Measurements from ENCODE around the gene KAZN.

The KAZN gene

DNA sequence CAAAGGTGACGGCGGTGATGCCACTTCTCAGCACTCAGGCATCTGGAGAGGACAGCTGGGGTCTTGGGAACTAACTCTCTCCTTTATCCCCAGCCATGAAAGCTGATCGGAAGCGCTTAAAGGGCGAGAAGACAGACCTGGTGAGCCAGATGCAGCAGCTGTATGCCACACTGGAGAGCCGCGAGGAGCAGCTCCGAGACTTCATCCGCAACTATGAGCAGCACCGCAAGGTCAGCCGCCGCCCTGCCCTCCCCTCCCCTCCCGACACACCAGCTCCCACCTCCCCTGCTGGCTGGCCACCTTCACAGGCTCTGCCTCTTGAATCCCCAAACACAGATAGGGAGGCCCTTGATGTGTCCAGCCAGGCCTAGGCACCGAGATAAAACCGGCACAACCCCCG, 436.2 kb downstream of the KAZN start:
- H3K27me3 ChIP-seq (ENCODE audit: insufficient read depth, low read length) = no peaks in the 10 kb centered on the region
- no peak overlapping the region for H3K4me3 ChIP-seq (ENCODE audit: low read depth, low read length, poor library complexity, severe bottlenecking)
- H3K9me3 ChIP-seq (ENCODE audit: low read length) = no peaks in the 10 kb centered on the region
- H3K27ac ChIP-seq (ENCODE audit: low read depth, low read length, poor library complexity, severe bottlenecking) = no peak overlapping the region
- no peaks in the 10 kb centered on the region for H3K9me2 ChIP-seq (ENCODE audit: low read depth, low read length)
- H3K79me2 ChIP-seq (ENCODE audit: insufficient read depth, low read length) = no peaks in the 10 kb centered on the region
- TF ChIP-seq EZH2 (IDR thresholded peaks at IDR 0.05; ENCODE audit: borderline replicate concordance, low read length) (no peak), CTCF (IDR thresholded peaks at IDR 0.05; ENCODE audit: low read length) (no peak)
- H3K4me1 ChIP-seq (ENCODE audit: insufficient read depth, low read length, severe bottlenecking) = no peaks in the 10 kb centered on the region
- no peaks in the 10 kb centered on the region for H4K20me1 ChIP-seq (ENCODE audit: insufficient read depth, low read length)
- H2AFZ ChIP-seq (ENCODE audit: low read length) = no peak overlapping the region
- no peaks in the 10 kb centered on the region for H3K36me3 ChIP-seq (ENCODE audit: insufficient read depth, low read length)
- no peaks in the 10 kb centered on the region for H3F3A ChIP-seq (ENCODE audit: insufficient read depth, low read length)
- no peak overlapping the region for H3K4me2 ChIP-seq (ENCODE audit: low read length)
- H3K9ac ChIP-seq (ENCODE audit: low read length) = no peak overlapping the region

DNA sequence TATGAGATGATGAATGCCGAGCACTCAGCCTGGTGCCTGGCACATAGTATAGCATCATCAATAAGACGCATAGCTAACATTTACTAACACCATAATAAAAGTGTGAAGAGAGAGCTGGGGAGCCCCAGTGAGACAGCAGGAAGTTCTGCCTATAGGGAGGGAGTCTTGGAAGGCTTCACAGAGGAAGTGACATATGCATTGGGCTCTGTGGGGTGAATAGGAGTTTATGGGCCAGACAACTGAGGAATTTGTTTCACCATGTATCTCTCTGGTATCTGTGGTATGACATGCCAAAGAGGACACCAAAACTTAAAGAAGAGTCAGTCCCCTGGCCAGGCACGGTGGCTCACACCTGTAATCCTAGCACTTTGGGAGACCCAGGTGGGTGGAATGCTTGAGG, 436.8 kb downstream of the KAZN start:
- TF ChIP-seq CTCF (IDR thresholded peaks at IDR 0.05; ENCODE audit: low read length) (no peak), EZH2 (IDR thresholded peaks at IDR 0.05; ENCODE audit: borderline replicate concordance, low read length) (no peak)
- no peak overlapping the region for H2AFZ ChIP-seq (ENCODE audit: low read length)
- H3K9me2 ChIP-seq (ENCODE audit: low read depth, low read length) = no peaks in the 10 kb centered on the region
- no peaks in the 10 kb centered on the region for H3K36me3 ChIP-seq (ENCODE audit: insufficient read depth, low read length)
- H3F3A ChIP-seq (ENCODE audit: insufficient read depth, low read length) = no peaks in the 10 kb centered on the region
- no peaks in the 10 kb centered on the region for H3K27me3 ChIP-seq (ENCODE audit: insufficient read depth, low read length)
- H3K4me2 ChIP-seq (ENCODE audit: low read length) = no peak overlapping the region
- H3K79me2 ChIP-seq (ENCODE audit: insufficient read depth, low read length) = no peaks in the 10 kb centered on the region
- no peaks in the 10 kb centered on the region for H3K4me1 ChIP-seq (ENCODE audit: insufficient read depth, low read length, severe bottlenecking)
- no peak overlapping the region for H3K27ac ChIP-seq (ENCODE audit: low read depth, low read length, poor library complexity, severe bottlenecking)
- H3K9me3 ChIP-seq (ENCODE audit: low read length) = no peaks in the 10 kb centered on the region
- H3K9ac ChIP-seq (ENCODE audit: low read length) = no peak overlapping the region
- no peak overlapping the region for H3K4me3 ChIP-seq (ENCODE audit: low read depth, low read length, poor library complexity, severe bottlenecking)
- H4K20me1 ChIP-seq (ENCODE audit: insufficient read depth, low read length) = no peaks in the 10 kb centered on the region

GRCh38 chr1:15036101-15036500, 437.6 kb downstream of the KAZN start:
- H3K4me3 ChIP-seq (ENCODE audit: low read depth, low read length, poor library complexity, severe bottlenecking) = no peak overlapping the region
- no peak overlapping the region for H2AFZ ChIP-seq (ENCODE audit: low read length)
- no peaks in the 10 kb centered on the region for H3K27me3 ChIP-seq (ENCODE audit: insufficient read depth, low read length)
- no peak overlapping the region for H3K27ac ChIP-seq (ENCODE audit: low read depth, low read length, poor library complexity, severe bottlenecking)
- TF ChIP-seq CTCF (IDR thresholded peaks at IDR 0.05; ENCODE audit: low read length) = no peak
- TF ChIP-seq EZH2 (IDR thresholded peaks at IDR 0.05; ENCODE audit: borderline replicate concordance, low read length) = no peak
- no peaks in the 10 kb centered on the region for H3F3A ChIP-seq (ENCODE audit: insufficient read depth, low read length)
- H3K9me3 ChIP-seq (ENCODE audit: low read length) = no peaks in the 10 kb centered on the region
- no peaks in the 10 kb centered on the region for H3K36me3 ChIP-seq (ENCODE audit: insufficient read depth, low read length)
- no peaks in the 10 kb centered on the region for H3K79me2 ChIP-seq (ENCODE audit: insufficient read depth, low read length)
- no peak overlapping the region for H3K9ac ChIP-seq (ENCODE audit: low read length)
- H3K4me1 ChIP-seq (ENCODE audit: insufficient read depth, low read length, severe bottlenecking) = no peaks in the 10 kb centered on the region
- no peaks in the 10 kb centered on the region for H3K9me2 ChIP-seq (ENCODE audit: low read depth, low read length)
- H3K4me2 ChIP-seq (ENCODE audit: low read length) = no peak overlapping the region
- H4K20me1 ChIP-seq (ENCODE audit: insufficient read depth, low read length) = no peaks in the 10 kb centered on the region
